Measurements from ENCODE around the gene HTRA2. TPM values are rescaled to one million over a fixed set of nuclear protein-coding genes. Genes with fewer than 3 reads are reported as not detected.

HTRA2 gene
- total and polyA plus RNA-seq, 9 of the 15 experiments (the other 6 are each of a cell fraction or from before 2014, with no cell fraction given) = 54.2 to 71.2 (median 65.8) TPM

DNA sequence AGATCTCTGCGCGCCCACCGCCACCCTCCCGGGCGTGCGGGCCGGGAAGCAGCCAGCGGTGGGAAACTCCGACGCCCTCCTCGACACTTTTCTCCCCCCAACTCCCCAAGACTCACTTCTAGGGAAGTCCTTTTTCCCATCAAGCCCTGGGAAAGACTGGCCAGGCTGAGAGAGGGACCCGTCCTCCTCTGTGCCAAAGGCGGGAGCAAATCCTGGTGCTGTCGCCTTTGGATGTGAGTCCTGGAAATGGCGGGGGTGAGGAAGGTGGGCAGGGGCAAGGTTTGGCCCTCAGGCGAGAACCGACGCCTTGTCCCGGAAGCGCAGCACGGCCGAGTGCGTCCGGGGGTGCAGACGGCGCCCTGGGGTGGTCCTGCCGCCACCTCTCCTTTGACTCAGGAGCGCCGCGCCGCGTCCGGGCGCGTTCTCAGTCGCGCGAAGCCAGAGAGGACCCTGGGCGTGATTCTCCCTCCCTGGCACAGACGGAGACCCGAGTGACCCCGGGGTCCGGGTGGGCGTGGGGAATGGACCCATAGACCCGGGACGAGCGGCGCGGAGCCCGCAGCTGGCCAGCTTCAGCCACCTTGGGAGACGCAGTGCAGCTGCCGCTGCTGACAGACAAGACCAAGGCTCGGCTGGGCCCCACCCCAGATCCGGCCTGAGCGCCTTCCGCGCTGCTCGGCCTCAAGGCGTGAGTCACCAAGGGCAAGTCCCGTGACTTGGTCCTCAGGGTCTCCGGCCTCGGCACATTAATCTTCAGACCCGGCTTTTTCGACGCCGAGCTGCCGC, 26.8 kb upstream of the HTRA2 start (continued):
- TF ChIP-seq, protein P1, sequence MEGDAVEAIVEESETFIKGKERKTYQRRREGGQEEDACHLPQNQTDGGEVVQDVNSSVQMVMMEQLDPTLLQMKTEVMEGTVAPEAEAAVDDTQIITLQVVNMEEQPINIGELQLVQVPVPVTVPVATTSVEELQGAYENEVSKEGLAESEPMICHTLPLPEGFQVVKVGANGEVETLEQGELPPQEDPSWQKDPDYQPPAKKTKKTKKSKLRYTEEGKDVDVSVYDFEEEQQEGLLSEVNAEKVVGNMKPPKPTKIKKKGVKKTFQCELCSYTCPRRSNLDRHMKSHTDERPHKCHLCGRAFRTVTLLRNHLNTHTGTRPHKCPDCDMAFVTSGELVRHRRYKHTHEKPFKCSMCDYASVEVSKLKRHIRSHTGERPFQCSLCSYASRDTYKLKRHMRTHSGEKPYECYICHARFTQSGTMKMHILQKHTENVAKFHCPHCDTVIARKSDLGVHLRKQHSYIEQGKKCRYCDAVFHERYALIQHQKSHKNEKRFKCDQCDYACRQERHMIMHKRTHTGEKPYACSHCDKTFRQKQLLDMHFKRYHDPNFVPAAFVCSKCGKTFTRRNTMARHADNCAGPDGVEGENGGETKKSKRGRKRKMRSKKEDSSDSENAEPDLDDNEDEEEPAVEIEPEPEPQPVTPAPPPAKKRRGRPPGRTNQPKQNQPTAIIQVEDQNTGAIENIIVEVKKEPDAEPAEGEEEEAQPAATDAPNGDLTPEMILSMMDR (IDR thresholded peaks at IDR 0.05 in 2 of 3, conservative IDR thresholded peaks at IDR 0.05 in 1 of 3; ENCODE audit: insufficient read depth in 2 of 3, low read depth in 1 of 3, low read length in 3 of 3) = peak; percentile 58 to 63 (median 62)
- TF ChIP-seq ZNF75A (CRISPR knock-in tag; IDR thresholded peaks at IDR 0.05) (no peak), SMARCA4 (IDR thresholded peaks at IDR 0.05) (peak; percentile 68), PRMT5 (CRISPR knock-in tag; IDR thresholded peaks at IDR 0.05) (no peak), RBM14 (IDR thresholded peaks at IDR 0.05; ENCODE audit: borderline replicate concordance, insufficient read depth, low read depth, low read length) (0 out of 2 replicates have a peak, but pooled peaks have one; percentile 31), DIDO1 (tag; IDR thresholded peaks at IDR 0.05; ENCODE audit: low read depth) (no peak), CCNT2 (IDR thresholded peaks at IDR 0.05; ENCODE audit: borderline replicate concordance, extremely low read depth, insufficient read length, low read depth, low read length) (peak; percentile 74), ZKSCAN1 (IDR thresholded peaks at IDR 0.05; ENCODE audit: low read depth, low read length) (peak; percentile 43; the same call in 1 of the 2 replicates)
- TF ChIP-seq, protein P2, sequence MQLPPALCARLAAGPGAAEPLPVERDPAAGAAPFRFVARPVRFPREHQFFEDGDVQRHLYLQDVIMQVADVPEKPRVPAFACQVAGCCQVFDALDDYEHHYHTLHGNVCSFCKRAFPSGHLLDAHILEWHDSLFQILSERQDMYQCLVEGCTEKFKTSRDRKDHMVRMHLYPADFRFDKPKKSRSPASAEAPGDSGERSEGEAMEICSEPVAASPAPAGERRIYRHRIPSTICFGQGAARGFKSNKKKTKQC (CRISPR knock-in tag; IDR thresholded peaks at IDR 0.05) = no peak
- TF ChIP-seq, protein P3, sequence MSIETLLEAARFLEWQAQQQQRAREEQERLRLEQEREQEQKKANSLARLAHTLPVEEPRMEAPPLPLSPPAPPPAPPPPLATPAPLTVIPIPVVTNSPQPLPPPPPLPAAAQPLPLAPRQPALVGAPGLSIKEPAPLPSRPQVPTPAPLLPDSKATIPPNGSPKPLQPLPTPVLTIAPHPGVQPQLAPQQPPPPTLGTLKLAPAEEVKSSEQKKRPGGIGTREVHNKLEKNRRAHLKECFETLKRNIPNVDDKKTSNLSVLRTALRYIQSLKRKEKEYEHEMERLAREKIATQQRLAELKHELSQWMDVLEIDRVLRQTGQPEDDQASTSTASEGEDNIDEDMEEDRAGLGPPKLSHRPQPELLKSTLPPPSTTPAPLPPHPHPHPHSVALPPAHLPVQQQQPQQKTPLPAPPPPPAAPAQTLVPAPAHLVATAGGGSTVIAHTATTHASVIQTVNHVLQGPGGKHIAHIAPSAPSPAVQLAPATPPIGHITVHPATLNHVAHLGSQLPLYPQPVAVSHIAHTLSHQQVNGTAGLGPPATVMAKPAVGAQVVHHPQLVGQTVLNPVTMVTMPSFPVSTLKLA (conservative IDR thresholded peaks at IDR 0.05) = peak in 1 of 2 experiments; percentile 60; a peak in 3 of 4 replicates
- TF ChIP-seq, protein P4, sequence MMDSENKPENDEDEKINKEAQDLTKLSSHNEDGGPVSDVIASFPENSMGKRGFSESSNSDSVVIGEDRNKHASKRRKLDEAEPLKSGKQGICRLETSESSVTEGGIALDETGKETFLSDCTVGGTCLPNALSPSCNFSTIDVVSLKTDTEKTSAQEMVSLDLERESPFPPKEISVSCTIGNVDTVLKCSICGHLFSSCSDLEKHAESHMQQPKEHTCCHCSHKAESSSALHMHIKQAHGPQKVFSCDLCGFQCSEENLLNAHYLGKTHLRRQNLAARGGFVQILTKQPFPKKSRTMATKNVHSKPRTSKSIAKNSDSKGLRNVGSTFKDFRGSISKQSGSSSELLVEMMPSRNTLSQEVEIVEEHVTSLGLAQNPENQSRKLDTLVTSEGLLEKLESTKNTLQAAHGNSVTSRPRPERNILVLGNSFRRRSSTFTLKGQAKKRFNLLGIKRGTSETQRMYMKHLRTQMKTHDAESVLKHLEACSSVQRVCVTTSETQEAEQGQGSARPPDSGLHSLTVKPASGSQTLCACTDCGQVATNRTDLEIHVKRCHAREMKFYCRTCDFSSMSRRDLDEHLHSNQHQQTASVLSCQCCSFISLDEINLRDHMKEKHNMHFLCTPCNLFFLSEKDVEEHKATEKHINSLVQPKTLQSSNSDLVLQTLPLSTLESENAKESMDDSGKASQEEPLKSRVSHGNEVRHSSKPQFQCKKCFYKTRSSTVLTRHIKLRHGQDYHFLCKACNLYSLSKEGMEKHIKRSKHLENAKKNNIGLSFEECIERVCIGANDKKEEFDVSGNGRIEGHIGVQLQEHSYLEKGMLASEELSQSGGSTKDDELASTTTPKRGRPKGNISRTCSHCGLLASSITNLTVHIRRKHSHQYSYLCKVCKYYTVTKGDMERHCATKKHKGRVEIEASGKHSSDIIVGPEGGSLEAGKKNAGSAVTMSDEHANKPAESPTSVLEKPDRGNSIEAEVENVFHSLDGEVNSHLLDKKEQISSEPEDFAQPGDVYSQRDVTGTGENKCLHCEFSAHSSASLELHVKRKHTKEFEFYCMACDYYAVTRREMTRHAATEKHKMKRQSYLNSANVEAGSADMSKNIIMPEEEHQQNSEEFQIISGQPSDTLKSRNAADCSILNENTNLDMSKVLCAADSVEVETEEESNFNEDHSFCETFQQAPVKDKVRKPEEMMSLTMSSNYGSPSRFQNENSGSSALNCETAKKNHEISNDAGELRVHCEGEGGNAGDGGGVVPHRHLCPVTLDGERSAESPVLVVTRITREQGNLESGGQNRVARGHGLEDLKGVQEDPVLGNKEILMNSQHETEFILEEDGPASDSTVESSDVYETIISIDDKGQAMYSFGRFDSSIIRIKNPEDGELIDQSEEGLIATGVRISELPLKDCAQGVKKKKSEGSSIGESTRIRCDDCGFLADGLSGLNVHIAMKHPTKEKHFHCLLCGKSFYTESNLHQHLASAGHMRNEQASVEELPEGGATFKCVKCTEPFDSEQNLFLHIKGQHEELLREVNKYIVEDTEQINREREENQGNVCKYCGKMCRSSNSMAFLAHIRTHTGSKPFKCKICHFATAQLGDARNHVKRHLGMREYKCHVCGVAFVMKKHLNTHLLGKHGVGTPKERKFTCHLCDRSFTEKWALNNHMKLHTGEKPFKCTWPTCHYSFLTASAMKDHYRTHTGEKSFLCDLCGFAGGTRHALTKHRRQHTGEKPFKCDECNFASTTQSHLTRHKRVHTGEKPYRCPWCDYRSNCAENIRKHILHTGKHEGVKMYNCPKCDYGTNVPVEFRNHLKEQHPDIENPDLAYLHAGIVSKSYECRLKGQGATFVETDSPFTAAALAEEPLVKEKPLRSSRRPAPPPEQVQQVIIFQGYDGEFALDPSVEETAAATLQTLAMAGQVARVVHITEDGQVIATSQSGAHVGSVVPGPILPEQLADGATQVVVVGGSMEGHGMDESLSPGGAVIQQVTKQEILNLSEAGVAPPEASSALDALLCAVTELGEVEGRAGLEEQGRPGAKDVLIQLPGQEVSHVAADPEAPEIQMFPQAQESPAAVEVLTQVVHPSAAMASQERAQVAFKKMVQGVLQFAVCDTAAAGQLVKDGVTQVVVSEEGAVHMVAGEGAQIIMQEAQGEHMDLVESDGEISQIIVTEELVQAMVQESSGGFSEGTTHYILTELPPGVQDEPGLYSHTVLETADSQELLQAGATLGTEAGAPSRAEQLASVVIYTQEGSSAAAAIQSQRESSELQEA (IDR thresholded peaks at IDR 0.05; ENCODE audit: low read depth) = no peak
- TF ChIP-seq, protein P5, sequence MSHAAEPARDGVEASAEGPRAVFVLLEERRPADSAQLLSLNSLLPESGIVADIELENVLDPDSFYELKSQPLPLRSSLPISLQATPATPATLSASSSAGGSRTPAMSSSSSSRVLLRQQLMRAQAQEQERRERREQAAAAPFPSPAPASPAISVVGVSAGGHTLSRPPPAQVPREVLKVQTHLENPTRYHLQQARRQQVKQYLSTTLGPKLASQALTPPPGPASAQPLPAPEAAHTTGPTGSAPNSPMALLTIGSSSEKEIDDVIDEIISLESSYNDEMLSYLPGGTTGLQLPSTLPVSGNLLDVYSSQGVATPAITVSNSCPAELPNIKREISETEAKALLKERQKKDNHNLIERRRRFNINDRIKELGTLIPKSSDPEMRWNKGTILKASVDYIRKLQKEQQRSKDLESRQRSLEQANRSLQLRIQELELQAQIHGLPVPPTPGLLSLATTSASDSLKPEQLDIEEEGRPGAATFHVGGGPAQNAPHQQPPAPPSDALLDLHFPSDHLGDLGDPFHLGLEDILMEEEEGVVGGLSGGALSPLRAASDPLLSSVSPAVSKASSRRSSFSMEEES (CRISPR knock-in tag; IDR thresholded peaks at IDR 0.05) = peak; percentile 92

Data from K562 (cell line).